SK-N-SH (cell line): ENCODE results near the gene PPP1R17. TPM values are rescaled to one million over a fixed set of nuclear protein-coding genes. Genes with fewer than 3 reads are reported as not detected.

ENCODE experiments used
- CTCF ChIA-PET: fragments of 300-600, 350-600 bp; formaldehyde crosslinking; extraction: SDS; loops from one replicate; lab custom pipeline; 2021; lab: Yijun Ruan, JAX
- POLR2A ChIA-PET: fragments of 350-600 bp; sonication (Branson Sonifier 250); formaldehyde crosslinking; extraction: SDS; loops from one replicate; lab custom pipeline; 2020; ENCODE audit warnings: antibody characterized with exemption, inconsistent platforms; lab: Yijun Ruan, JAX
- DNase-seq: peaks from one replicate; pipeline ENCODE4 v3.0.0; 2012
- H2AFZ ChIP-seq: fragments of 200-600 bp; sonication (generic); 2 replicates; pipeline ENCODE4 v1.8.1; 2016; ENCODE audit warnings: antibody characterized with exemption, mild to moderate bottlenecking, low read depth
- H3F3A ChIP-seq: fragments of 200-600 bp; sonication (generic); replicated peaks from 2 replicates; pipeline ENCODE3; 2016; ENCODE audit warnings: antibody characterized with exemption, mild to moderate bottlenecking; ENCODE audit not compliant: insufficient read depth
- H3K27ac ChIP-seq, 2 experiments: fragments of 200-500 bp in 1 of 2; fragments of 200-600 bp in 1 of 2; sonication (Bioruptor generic) in 1 of 2; sonication (generic), shearing (Covaris generic) in 1 of 2; 2 replicates each; pipeline versions ENCODE4 v1.5.1 to v1.6.1; 2014 to 2016; ENCODE audit warnings: low read depth in 2 of 2, inconsistent platforms in 1 of 2, low read length in 1 of 2, mild to moderate bottlenecking in 1 of 2, mixed read lengths in 1 of 2
- H3K27me3 ChIP-seq: fragments of 200-600 bp; sonication (generic), shearing (Covaris generic); 2 replicates; pipeline ENCODE4 v1.6.1; 2016; ENCODE audit warnings: mixed run types; ENCODE audit not compliant: insufficient read depth
- H3K36me3 ChIP-seq, 2 experiments: fragments of 200-500 bp in 1 of 2; fragments of 200-600 bp in 1 of 2; sonication (Bioruptor generic) in 1 of 2; sonication (generic) in 1 of 2; replicated peaks in 1 of 2; 2 replicates each; pipeline versions ENCODE3 to v1.5.1; 2014 to 2016; ENCODE audit warnings: low read length in 1 of 2, mild to moderate bottlenecking in 1 of 2; ENCODE audit not compliant: insufficient read depth in 2 of 2, control insufficient read depth in 1 of 2
- H3K4me1 ChIP-seq, 2 experiments: fragments of 200-500 bp in 1 of 2; fragments of 200-600 bp in 1 of 2; sonication (Bioruptor generic) in 1 of 2; sonication (generic), shearing (Covaris generic) in 1 of 2; 2 replicates each; pipeline versions ENCODE4 v1.5.1 to v1.6.1; 2014 to 2016; ENCODE audit warnings: low read depth in 1 of 2, low read length in 1 of 2, mixed run types in 1 of 2; ENCODE audit not compliant: insufficient read depth in 2 of 2, control insufficient read depth in 1 of 2
- H3K4me2 ChIP-seq: fragments of 200-600 bp; sonication (generic), shearing (Covaris generic); 2 replicates; pipeline ENCODE4 v1.6.1; 2017; ENCODE audit warnings: mixed run types
- H3K4me3 ChIP-seq, 2 experiments: fragments of 200-500 bp in 1 of 2; fragments of 200-600 bp in 1 of 2; sonication (Bioruptor generic) in 1 of 2; sonication (generic), shearing (Covaris generic) in 1 of 2; 2 replicates each; pipeline versions ENCODE4 v1.5.1 to v1.8.1; 2014 to 2016; ENCODE audit warnings: low read depth in 2 of 2, inconsistent platforms in 1 of 2, low read length in 1 of 2, mild to moderate bottlenecking in 1 of 2, mixed read lengths in 1 of 2, moderate library complexity in 1 of 2
- H3K79me2 ChIP-seq: fragments of 200-600 bp; sonication (generic); 2 replicates; pipeline ENCODE4 v1.8.1; 2017; ENCODE audit warnings: mild to moderate bottlenecking; ENCODE audit not compliant: insufficient read depth
- H3K9ac ChIP-seq: fragments of 200-600 bp; sonication (generic); 2 replicates; pipeline ENCODE4 v1.6.1; 2017; ENCODE audit warnings: mixed run types
- H3K9me2 ChIP-seq: fragments of 200-600 bp; sonication (generic); 2 replicates; pipeline ENCODE4 v1.6.1; 2017; ENCODE audit warnings: mixed run types
- H3K9me3 ChIP-seq: fragments of 200-600 bp; sonication (generic); 2 replicates; pipeline ENCODE4 v1.6.1; 2017; ENCODE audit warnings: mixed run types, mild to moderate bottlenecking, moderate library complexity
- H4K20me1 ChIP-seq: fragments of 200-600 bp; sonication (generic); 2 replicates; pipeline ENCODE4 v1.6.1; 2017; ENCODE audit warnings: mild to moderate bottlenecking, mixed run types; ENCODE audit not compliant: insufficient read depth
- CHD2 ChIP-seq: fragments of 150-350 bp; IDR thresholded peaks from 2 replicates; pipeline ENCODE4 v1.6.1; 2018; ENCODE audit warnings: low read length; ENCODE audit not compliant: partially characterized antibody
- EZH2phosphoT487 ChIP-seq: fragments of 200-600 bp; sonication (generic); IDR thresholded peaks from 2 replicates; pipeline ENCODE4 v1.6.1; 2017; ENCODE audit warnings: low read depth, mixed run types, mild to moderate bottlenecking, antibody characterized with exemption, moderate library complexity, borderline replicate concordance
- GABPA ChIP-seq: IDR thresholded peaks from 2 replicates; pipeline ENCODE4 v1.4.0; 2012; ENCODE audit warnings: low read depth, mild to moderate bottlenecking
- GATA2 ChIP-seq: sonication (generic); formaldehyde crosslinking; IDR thresholded peaks from 2 replicates; pipeline ENCODE4 v1.5.0; 2020; ENCODE audit warnings: mild to moderate bottlenecking, missing genetic modification reagents
- NRF1 ChIP-seq: IDR thresholded peaks from 2 replicates; pipeline ENCODE4 v1.6.1; 2012; ENCODE audit warnings: low read depth, mild to moderate bottlenecking, low read length
- TAF1 ChIP-seq: IDR thresholded peaks from 2 replicates; pipeline ENCODE4 v1.6.1; 2012; ENCODE audit warnings: low read depth, mild to moderate bottlenecking, low read length, moderate library complexity, borderline replicate concordance
- WGBS: methylation state at CpG from one replicate; pipeline ENCODE4 v1.1.6; 2017; ENCODE audit warnings: low lambda C conversion rate; 5-methylcytosine and 5-hydroxymethylcytosine counted together
- polyA plus RNA-seq, 3 experiments: library from polyadenylated mRNA; depleted of rRNA; stranded (reverse); fragments of >200 nt; gene quantifications; 2 replicates each; pipeline ENCODE4 v1.2.3, GENCODE V29; 2012
- TF ChIP-seq, protein P1 (sequence below): IDR thresholded peaks from 2 replicates; pipeline ENCODE4 v1.6.1; 2012; ENCODE audit warnings: mild to moderate bottlenecking, low read depth, low read length, moderate library complexity
- TF ChIP-seq, protein P2 (sequence below): IDR thresholded peaks from 2 replicates; pipeline ENCODE4 v1.4.0; 2012; ENCODE audit warnings: low read depth
- TF ChIP-seq, protein P3 (sequence below): fragments of 150-350 bp; IDR thresholded peaks from 2 replicates; pipeline ENCODE4 v1.6.1; 2017; ENCODE audit warnings: antibody characterized with exemption, low read length, low read depth, borderline replicate concordance
- TF ChIP-seq, protein P4 (sequence below): IDR thresholded peaks from 2 replicates; pipeline ENCODE4 v1.4.0; 2012; ENCODE audit warnings: low read depth, borderline replicate concordance

PPP1R17 gene
- polyA plus RNA-seq, 1 of the 3 experiments (the other 2 are of a cell fraction) = not detected

DNA sequence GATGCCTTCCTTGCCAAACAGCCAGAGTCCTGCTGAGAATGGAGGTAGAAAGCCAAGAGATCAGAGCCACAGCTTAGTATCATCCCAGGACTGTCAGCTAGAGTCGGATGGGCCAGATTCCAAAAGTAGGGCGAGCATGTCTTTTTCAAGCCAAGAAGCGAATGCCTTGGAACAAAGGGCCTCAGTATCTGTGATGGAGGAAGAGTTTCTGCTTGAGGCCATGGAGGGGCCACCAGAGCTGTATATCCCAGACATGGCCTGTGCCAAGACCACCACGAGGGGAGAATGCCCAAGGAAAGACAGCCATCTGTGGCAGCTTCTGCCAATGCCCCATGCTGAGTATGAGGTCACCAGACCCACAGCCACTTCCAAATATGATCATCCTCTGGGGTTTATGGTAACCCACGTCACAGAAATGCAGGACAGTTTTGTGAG lies 44.3 kb upstream of the PPP1R17 start:
- H3F3A ChIP-seq = no peaks in the 10 kb centered on the region
- H3K4me1 ChIP-seq = no peaks in the 10 kb centered on the region
- H3K9ac ChIP-seq = no peak overlapping the region
- 0% methylated on average over 5 of the region's 5 CpGs for WGBS
- no peak overlapping the region for H3K4me2 ChIP-seq
- H3K27me3 ChIP-seq = peaks cover 31% of the 10 kb centered on the region
- no peaks in the 10 kb centered on the region for H4K20me1 ChIP-seq
- CTCF ChIA-PET = interaction anchor here (0.6 to 1.6 kb wide), 3 partner anchors 8 to 611 kb away, joined by 3 to 5 read pairs (median 4); no protein-coding TSS in a partner anchor
- H2AFZ ChIP-seq = no peak overlapping the region
- POLR2A ChIA-PET = no interaction called here
- H3K9me2 ChIP-seq = no peaks in the 10 kb centered on the region
- no peak for DNase-seq
- H3K79me2 ChIP-seq = no peaks in the 10 kb centered on the region
- H3K9me3 ChIP-seq = no peaks in the 10 kb centered on the region
- no peak overlapping the region for H3K27ac ChIP-seq
- H3K36me3 ChIP-seq = no peaks in the 10 kb centered on the region
- H3K4me3 ChIP-seq = no peak overlapping the region
- TF ChIP-seq CHD2 (no peak), EZH2phosphoT487 (no peak), NRF1 (no peak), GABPA (no peak), GATA2 (CRISPR knock-in tag) (no peak)
- TF ChIP-seq, protein P1, sequence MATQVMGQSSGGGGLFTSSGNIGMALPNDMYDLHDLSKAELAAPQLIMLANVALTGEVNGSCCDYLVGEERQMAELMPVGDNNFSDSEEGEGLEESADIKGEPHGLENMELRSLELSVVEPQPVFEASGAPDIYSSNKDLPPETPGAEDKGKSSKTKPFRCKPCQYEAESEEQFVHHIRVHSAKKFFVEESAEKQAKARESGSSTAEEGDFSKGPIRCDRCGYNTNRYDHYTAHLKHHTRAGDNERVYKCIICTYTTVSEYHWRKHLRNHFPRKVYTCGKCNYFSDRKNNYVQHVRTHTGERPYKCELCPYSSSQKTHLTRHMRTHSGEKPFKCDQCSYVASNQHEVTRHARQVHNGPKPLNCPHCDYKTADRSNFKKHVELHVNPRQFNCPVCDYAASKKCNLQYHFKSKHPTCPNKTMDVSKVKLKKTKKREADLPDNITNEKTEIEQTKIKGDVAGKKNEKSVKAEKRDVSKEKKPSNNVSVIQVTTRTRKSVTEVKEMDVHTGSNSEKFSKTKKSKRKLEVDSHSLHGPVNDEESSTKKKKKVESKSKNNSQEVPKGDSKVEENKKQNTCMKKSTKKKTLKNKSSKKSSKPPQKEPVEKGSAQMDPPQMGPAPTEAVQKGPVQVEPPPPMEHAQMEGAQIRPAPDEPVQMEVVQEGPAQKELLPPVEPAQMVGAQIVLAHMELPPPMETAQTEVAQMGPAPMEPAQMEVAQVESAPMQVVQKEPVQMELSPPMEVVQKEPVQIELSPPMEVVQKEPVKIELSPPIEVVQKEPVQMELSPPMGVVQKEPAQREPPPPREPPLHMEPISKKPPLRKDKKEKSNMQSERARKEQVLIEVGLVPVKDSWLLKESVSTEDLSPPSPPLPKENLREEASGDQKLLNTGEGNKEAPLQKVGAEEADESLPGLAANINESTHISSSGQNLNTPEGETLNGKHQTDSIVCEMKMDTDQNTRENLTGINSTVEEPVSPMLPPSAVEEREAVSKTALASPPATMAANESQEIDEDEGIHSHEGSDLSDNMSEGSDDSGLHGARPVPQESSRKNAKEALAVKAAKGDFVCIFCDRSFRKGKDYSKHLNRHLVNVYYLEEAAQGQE = no peak
- TF ChIP-seq, protein P2, sequence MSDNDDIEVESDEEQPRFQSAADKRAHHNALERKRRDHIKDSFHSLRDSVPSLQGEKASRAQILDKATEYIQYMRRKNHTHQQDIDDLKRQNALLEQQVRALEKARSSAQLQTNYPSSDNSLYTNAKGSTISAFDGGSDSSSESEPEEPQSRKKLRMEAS = no peak
- TF ChIP-seq, protein P3, sequence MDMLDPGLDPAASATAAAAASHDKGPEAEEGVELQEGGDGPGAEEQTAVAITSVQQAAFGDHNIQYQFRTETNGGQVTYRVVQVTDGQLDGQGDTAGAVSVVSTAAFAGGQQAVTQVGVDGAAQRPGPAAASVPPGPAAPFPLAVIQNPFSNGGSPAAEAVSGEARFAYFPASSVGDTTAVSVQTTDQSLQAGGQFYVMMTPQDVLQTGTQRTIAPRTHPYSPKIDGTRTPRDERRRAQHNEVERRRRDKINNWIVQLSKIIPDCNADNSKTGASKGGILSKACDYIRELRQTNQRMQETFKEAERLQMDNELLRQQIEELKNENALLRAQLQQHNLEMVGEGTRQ = no peak

DNA sequence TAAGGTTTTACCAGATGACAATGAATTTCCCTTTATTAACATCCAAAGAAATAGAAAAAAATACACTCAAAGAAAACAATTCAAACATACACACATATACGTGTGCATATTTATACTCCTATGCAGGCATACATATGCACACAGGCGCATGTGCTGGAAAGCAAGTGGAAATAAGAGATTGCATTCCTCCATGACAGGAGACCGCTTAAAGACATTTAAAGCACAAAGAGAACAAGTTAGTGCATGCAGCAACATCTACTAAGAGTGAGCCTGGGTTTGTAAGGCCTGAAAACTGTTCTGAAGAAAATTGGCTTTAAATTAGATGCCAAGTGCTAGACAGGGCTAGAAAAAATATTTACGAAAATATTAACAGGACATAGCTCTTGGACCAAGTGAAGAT lies 40.1 kb upstream of the PPP1R17 start:
- H3K4me2 ChIP-seq = no peak overlapping the region
- H2AFZ ChIP-seq = no peak overlapping the region
- H3K9me2 ChIP-seq = no peaks in the 10 kb centered on the region
- H3K4me3 ChIP-seq = no peak overlapping the region
- peaks cover 27% of the 10 kb centered on the region for H3K27me3 ChIP-seq
- WGBS = 9% methylated on average over 4 of the region's 4 CpGs
- CTCF ChIA-PET = no interaction called here
- no peak overlapping the region for H3K27ac ChIP-seq
- POLR2A ChIA-PET = no interaction called here
- no peaks in the 10 kb centered on the region for H3K9me3 ChIP-seq
- no peaks in the 10 kb centered on the region for H3F3A ChIP-seq
- no peaks in the 10 kb centered on the region for H3K4me1 ChIP-seq
- H3K36me3 ChIP-seq = no peaks in the 10 kb centered on the region
- no peak for DNase-seq
- no peaks in the 10 kb centered on the region for H4K20me1 ChIP-seq
- no peak overlapping the region for H3K9ac ChIP-seq
- no peaks in the 10 kb centered on the region for H3K79me2 ChIP-seq
- TF ChIP-seq, protein P4, sequence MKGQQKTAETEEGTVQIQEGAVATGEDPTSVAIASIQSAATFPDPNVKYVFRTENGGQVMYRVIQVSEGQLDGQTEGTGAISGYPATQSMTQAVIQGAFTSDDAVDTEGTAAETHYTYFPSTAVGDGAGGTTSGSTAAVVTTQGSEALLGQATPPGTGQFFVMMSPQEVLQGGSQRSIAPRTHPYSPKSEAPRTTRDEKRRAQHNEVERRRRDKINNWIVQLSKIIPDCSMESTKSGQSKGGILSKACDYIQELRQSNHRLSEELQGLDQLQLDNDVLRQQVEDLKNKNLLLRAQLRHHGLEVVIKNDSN = no peak
- no peak for TF ChIP-seq TAF1
